Measurements from ENCODE around the gene SKI.

The SKI gene
- 202 to 282 (median 217) reads per million in 3 donors for total RNA-seq

GRCh38 chr1:2228157-2228594 is at the start of gene SKI:
SKI (plus strand) TSS chr1:2228319; CDS start chr1:2228767, 448 bp downstream.
- DNase-seq: no peak
- H3K27ac ChIP-seq (ENCODE audit: insufficient read depth, low read length, poor library complexity, severe bottlenecking): peak within 1 kb of the TSS; percentile 90
- no peaks in the 10 kb centered on the region for H3K9me3 ChIP-seq (ENCODE audit: control insufficient read depth, low read length)
- peaks cover 16% of the 10 kb centered on the region for H3K4me1 ChIP-seq (ENCODE audit: control insufficient read depth, insufficient read depth, low read length, poor library complexity, severe bottlenecking)
- H3K27me3 ChIP-seq (replicated peaks; ENCODE audit: control insufficient read depth, insufficient read depth, low read length, poor library complexity, severe bottlenecking): no peaks in the 10 kb centered on the region
- peaks cover 5% of the 10 kb centered on the region for H3K36me3 ChIP-seq (ENCODE audit: control insufficient read depth, insufficient read depth, low read length)
- H3K4me3 ChIP-seq (ENCODE audit: insufficient read depth, low read depth, low read length, poor library complexity, severe bottlenecking): peak within 1 kb of the TSS; percentile 96

- peaks cover 7% of the 10 kb centered on the region for H3K36me3 ChIP-seq (ENCODE audit: control insufficient read depth, insufficient read depth, low read length)
- H3K27ac ChIP-seq (ENCODE audit: insufficient read depth, low read length, poor library complexity, severe bottlenecking): no peak overlapping the region
- H3K9me3 ChIP-seq (ENCODE audit: control insufficient read depth, low read length): no peaks in the 10 kb centered on the region
- no peak for DNase-seq
- no peak overlapping the region for H3K4me3 ChIP-seq (ENCODE audit: insufficient read depth, low read depth, low read length, poor library complexity, severe bottlenecking)
- no peaks in the 10 kb centered on the region for H3K27me3 ChIP-seq (replicated peaks; ENCODE audit: control insufficient read depth, insufficient read depth, low read length, poor library complexity, severe bottlenecking)
- H3K4me1 ChIP-seq (ENCODE audit: control insufficient read depth, insufficient read depth, low read length, poor library complexity, severe bottlenecking): peaks cover 4% of the 10 kb centered on the region
Observed at GRCh38 chr1:2178875-2179274, 49.2 kb upstream of the SKI start.

GRCh38 chr1:2179283-2180013 is 48.7 kb upstream of the SKI start:
- H3K9me3 ChIP-seq (ENCODE audit: control insufficient read depth, low read length): no peaks in the 10 kb centered on the region
- no peak overlapping the region for H3K27ac ChIP-seq (ENCODE audit: insufficient read depth, low read length, poor library complexity, severe bottlenecking)
- H3K4me1 ChIP-seq (ENCODE audit: control insufficient read depth, insufficient read depth, low read length, poor library complexity, severe bottlenecking): peaks cover under 1% of the 10 kb centered on the region
- no peak overlapping the region for H3K4me3 ChIP-seq (ENCODE audit: insufficient read depth, low read depth, low read length, poor library complexity, severe bottlenecking)
- H3K27me3 ChIP-seq (replicated peaks; ENCODE audit: control insufficient read depth, insufficient read depth, low read length, poor library complexity, severe bottlenecking): no peaks in the 10 kb centered on the region
- H3K36me3 ChIP-seq (ENCODE audit: control insufficient read depth, insufficient read depth, low read length): peaks cover 8% of the 10 kb centered on the region
- no peak for DNase-seq

- Histone ChIP-seq H3K9me3 (ENCODE audit: control insufficient read depth, low read length) (no peaks in the 10 kb centered on the region), H3K36me3 (ENCODE audit: control insufficient read depth, insufficient read depth, low read length) (peaks cover 18% of the 10 kb centered on the region), H3K4me1 (ENCODE audit: control insufficient read depth, insufficient read depth, low read length, poor library complexity, severe bottlenecking) (no peaks in the 10 kb centered on the region), H3K27ac (ENCODE audit: insufficient read depth, low read length, poor library complexity, severe bottlenecking) (no peak overlapping the region), H3K4me3 (ENCODE audit: insufficient read depth, low read depth, low read length, poor library complexity, severe bottlenecking) (no peak overlapping the region), H3K27me3 (replicated peaks; ENCODE audit: control insufficient read depth, insufficient read depth, low read length, poor library complexity, severe bottlenecking) (no peaks in the 10 kb centered on the region)
- DNase-seq: no peak
Observed at GRCh38 chr1:2180297-2181245, 47.5 kb upstream of the SKI start.

- no peaks in the 10 kb centered on the region for H3K27me3 ChIP-seq (replicated peaks; ENCODE audit: control insufficient read depth, insufficient read depth, low read length, poor library complexity, severe bottlenecking)
- no peaks in the 10 kb centered on the region for H3K4me1 ChIP-seq (ENCODE audit: control insufficient read depth, insufficient read depth, low read length, poor library complexity, severe bottlenecking)
- no peak for DNase-seq
- no peak overlapping the region for H3K27ac ChIP-seq (ENCODE audit: insufficient read depth, low read length, poor library complexity, severe bottlenecking)
- H3K4me3 ChIP-seq (ENCODE audit: insufficient read depth, low read depth, low read length, poor library complexity, severe bottlenecking): no peak overlapping the region
- H3K36me3 ChIP-seq (ENCODE audit: control insufficient read depth, insufficient read depth, low read length): peaks cover 14% of the 10 kb centered on the region
- no peaks in the 10 kb centered on the region for H3K9me3 ChIP-seq (ENCODE audit: control insufficient read depth, low read length)
Observed at GRCh38 chr1:2181271-2181670, 46.8 kb upstream of the SKI start.

- Histone ChIP-seq H3K36me3 (ENCODE audit: control insufficient read depth, insufficient read depth, low read length) (peaks cover 14% of the 10 kb centered on the region), H3K9me3 (ENCODE audit: control insufficient read depth, low read length) (no peaks in the 10 kb centered on the region), H3K4me3 (ENCODE audit: insufficient read depth, low read depth, low read length, poor library complexity, severe bottlenecking) (no peak overlapping the region), H3K27me3 (replicated peaks; ENCODE audit: control insufficient read depth, insufficient read depth, low read length, poor library complexity, severe bottlenecking) (no peaks in the 10 kb centered on the region), H3K27ac (ENCODE audit: insufficient read depth, low read length, poor library complexity, severe bottlenecking) (no peak overlapping the region), H3K4me1 (ENCODE audit: control insufficient read depth, insufficient read depth, low read length, poor library complexity, severe bottlenecking) (no peaks in the 10 kb centered on the region)
- no peak for DNase-seq
Observed at GRCh38 chr1:2181752-2182151, 46.4 kb upstream of the SKI start.

- H3K9me3 ChIP-seq (ENCODE audit: control insufficient read depth, low read length): no peaks in the 10 kb centered on the region
- no peak overlapping the region for H3K4me3 ChIP-seq (ENCODE audit: insufficient read depth, low read depth, low read length, poor library complexity, severe bottlenecking)
- DNase-seq: no peak
- H3K27ac ChIP-seq (ENCODE audit: insufficient read depth, low read length, poor library complexity, severe bottlenecking): no peak overlapping the region
- H3K36me3 ChIP-seq (ENCODE audit: control insufficient read depth, insufficient read depth, low read length): peaks cover 14% of the 10 kb centered on the region
- H3K4me1 ChIP-seq (ENCODE audit: control insufficient read depth, insufficient read depth, low read length, poor library complexity, severe bottlenecking): no peaks in the 10 kb centered on the region
- no peaks in the 10 kb centered on the region for H3K27me3 ChIP-seq (replicated peaks; ENCODE audit: control insufficient read depth, insufficient read depth, low read length, poor library complexity, severe bottlenecking)
Observed at GRCh38 chr1:2182376-2182775, 45.7 kb upstream of the SKI start.

- Histone ChIP-seq H3K4me3 (ENCODE audit: insufficient read depth, low read depth, low read length, poor library complexity, severe bottlenecking) (no peak overlapping the region), H3K4me1 (ENCODE audit: control insufficient read depth, insufficient read depth, low read length, poor library complexity, severe bottlenecking) (no peaks in the 10 kb centered on the region), H3K27me3 (replicated peaks; ENCODE audit: control insufficient read depth, insufficient read depth, low read length, poor library complexity, severe bottlenecking) (no peaks in the 10 kb centered on the region), H3K9me3 (ENCODE audit: control insufficient read depth, low read length) (no peaks in the 10 kb centered on the region), H3K36me3 (ENCODE audit: control insufficient read depth, insufficient read depth, low read length) (peaks cover 14% of the 10 kb centered on the region), H3K27ac (ENCODE audit: insufficient read depth, low read length, poor library complexity, severe bottlenecking) (no peak overlapping the region)
- no peak for DNase-seq
Observed at GRCh38 chr1:2183937-2184334, 44.2 kb upstream of the SKI start.

GRCh38 chr1:2184531-2184930 is 43.6 kb upstream of the SKI start:
- peaks cover 11% of the 10 kb centered on the region for H3K36me3 ChIP-seq (ENCODE audit: control insufficient read depth, insufficient read depth, low read length)

GRCh38 chr1:2184934-2185333 is 43.2 kb upstream of the SKI start:
- H3K27me3 ChIP-seq (replicated peaks; ENCODE audit: control insufficient read depth, insufficient read depth, low read length, poor library complexity, severe bottlenecking): no peaks in the 10 kb centered on the region
- no peak for DNase-seq
- H3K4me1 ChIP-seq (ENCODE audit: control insufficient read depth, insufficient read depth, low read length, poor library complexity, severe bottlenecking): peaks cover 3% of the 10 kb centered on the region
- H3K27ac ChIP-seq (ENCODE audit: insufficient read depth, low read length, poor library complexity, severe bottlenecking): no peak overlapping the region
- H3K4me3 ChIP-seq (ENCODE audit: insufficient read depth, low read depth, low read length, poor library complexity, severe bottlenecking): no peak overlapping the region
- no peaks in the 10 kb centered on the region for H3K9me3 ChIP-seq (ENCODE audit: control insufficient read depth, low read length)
- peaks cover 11% of the 10 kb centered on the region for H3K36me3 ChIP-seq (ENCODE audit: control insufficient read depth, insufficient read depth, low read length)

More at GRCh38 chr1:2184531-2184930, 43.6 kb upstream of the SKI start:
- H3K4me1 ChIP-seq (ENCODE audit: control insufficient read depth, insufficient read depth, low read length, poor library complexity, severe bottlenecking): no peaks in the 10 kb centered on the region
- no peak for DNase-seq
- H3K27ac ChIP-seq (ENCODE audit: insufficient read depth, low read length, poor library complexity, severe bottlenecking): no peak overlapping the region
- H3K4me3 ChIP-seq (ENCODE audit: insufficient read depth, low read depth, low read length, poor library complexity, severe bottlenecking): no peak overlapping the region
- H3K27me3 ChIP-seq (replicated peaks; ENCODE audit: control insufficient read depth, insufficient read depth, low read length, poor library complexity, severe bottlenecking): no peaks in the 10 kb centered on the region
- no peaks in the 10 kb centered on the region for H3K9me3 ChIP-seq (ENCODE audit: control insufficient read depth, low read length)
